GM21717 (cell line): ENCODE results near the gene TMEM255B.

Source experiments
- ATAC-seq: cut with Tn5 transposase; IDR thresholded peaks from one replicate; pipeline ENCODE4 v1.9.1; 2021; ENCODE audit warnings: mild to moderate bottlenecking, moderate library complexity; ENCODE audit not compliant: unreplicated experiment

The TMEM255B gene

GRCh38 chr13:113845723-113846635 lies 87.0 kb downstream of the TMEM255B start:
- no peak for ATAC-seq

GRCh38 chr13:113846636-113847318 lies 87.8 kb downstream of the TMEM255B start:
- no peak for ATAC-seq

- ATAC-seq, result no peak
These were observed 89.0 kb downstream of the TMEM255B start for GRCh38 chr13:113848020-113848419.

DNA sequence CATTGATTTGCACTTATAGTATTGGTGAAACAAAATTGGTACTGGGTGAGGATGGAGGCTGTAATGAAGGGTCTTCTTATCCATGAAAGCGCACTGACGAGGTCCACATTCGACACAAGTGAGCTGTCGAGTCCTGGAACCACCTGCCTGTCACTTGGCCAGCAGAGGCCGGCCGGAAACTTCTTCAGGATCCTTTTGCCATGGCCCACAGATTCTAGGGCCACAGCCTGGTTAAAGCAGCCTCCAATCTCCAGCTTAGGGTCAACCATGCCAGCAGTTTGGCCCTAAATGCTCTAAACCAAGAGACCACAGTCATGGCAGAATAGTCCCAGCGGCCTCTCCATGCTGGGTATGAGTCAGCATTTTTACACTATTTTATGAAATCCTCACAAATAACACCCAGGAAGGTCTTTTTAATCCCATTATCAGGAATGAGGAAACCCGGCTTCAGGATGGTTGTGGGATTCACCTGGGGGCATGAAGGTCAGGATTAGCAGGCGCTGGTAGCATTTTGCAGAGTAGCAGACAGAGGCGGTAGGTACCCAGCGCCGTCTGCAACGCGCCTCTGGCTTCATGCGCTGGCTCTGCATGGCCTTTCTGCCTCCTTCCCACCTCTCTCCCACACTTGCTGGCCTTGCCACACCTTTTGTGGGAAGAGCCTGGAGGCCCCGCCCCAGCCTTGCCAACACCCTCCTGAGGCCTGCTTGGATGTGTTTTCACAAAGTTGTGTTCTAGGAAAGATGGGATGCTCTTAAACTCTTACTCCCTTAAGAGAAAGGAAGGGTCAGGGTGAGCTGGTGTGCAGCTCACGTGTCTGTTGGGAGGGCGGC lies 89.6 kb downstream of the TMEM255B start:
- ATAC-seq, result no peak

GRCh38 chr13:113849546-113849945 lies 90.5 kb downstream of the TMEM255B start:
- ATAC-seq, result no peak

DNA sequence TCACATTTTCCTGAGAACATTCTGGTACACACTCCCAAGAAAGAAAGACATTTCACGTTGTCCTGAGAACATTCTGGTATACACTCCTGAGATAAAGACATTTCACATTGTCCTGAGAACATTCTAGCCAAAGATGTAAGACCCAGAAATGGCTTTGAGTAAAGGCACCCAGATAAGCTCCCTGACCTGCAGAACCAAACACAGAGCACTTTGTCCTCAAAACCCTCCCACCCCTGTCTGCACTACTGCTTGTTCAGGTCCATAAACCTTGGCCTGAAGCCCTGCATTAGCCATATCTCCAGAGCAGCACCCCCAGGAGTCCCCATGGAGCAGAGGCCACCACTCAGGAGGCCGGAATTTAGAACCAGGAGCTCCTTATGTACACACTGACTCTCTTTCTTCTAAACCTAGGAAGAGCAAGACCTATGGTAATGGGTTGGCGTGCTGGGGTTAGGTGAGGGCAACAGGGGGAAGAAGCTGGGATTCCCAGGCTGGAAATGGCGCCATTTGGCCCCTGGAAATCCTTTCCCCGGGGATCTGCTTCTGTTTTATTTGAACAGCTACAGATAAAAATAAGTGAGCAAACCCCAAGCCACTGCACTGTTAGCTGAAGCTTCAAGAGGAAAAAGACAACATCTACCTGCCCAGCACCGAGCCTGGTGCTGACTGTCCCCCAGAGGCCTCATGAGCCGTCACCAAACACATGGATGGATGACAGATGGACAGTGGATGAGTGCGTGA lies 91.1 kb downstream of the TMEM255B start:
- ATAC-seq, result no peak

DNA sequence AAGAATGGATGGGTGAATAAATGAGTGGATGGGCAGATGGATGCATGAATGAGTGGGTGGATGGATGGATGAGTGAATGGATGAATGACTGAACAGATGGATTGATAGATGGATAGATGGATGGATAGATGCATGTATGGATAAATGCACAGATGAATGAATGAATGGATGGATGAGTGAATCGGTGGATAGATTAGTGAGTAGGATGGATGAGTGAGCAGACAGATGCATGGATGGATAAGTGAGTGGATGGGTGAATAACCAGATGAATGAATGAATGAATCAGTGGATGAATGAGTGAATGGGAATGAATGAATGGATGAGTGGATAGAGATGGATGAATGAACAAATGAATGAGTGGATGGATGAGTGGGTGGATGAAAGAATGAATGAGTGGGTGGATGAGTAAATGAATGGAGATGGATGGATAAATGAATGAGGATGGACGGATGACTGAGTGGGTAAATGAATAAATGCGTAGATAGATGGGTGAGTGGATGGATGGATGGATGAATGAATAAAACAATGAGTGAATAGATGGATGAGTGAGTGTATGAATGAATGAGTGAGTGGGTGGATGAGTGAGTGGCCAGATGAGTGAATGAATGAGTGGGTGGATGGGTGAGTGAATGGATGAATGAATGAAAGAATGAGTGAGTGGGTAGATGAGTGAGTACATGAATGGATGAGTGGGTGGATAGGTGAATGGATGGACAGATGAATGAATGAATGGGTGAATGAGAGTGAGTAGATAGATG lies 91.9 kb downstream of the TMEM255B start:
- ATAC-seq, result no peak

DNA sequence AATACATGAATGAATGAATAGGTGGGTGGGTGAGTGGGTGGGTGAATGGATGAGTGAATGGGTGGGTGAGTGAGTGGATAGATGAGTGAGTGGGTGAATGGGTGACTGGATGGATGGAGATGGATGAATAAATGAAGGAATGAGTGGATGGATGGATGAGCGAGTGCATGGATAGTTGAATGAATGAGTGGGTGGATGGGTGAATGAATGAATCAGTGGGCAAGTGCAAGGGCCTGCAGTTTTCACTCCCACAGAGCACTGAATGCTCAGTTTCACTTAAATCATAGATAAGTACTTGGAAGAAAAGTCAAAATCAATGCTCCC lies 92.4 kb downstream of the TMEM255B start:
- no peak for ATAC-seq

GRCh38 chr13:113851826-113852535 lies 93.0 kb downstream of the TMEM255B start:
- ATAC-seq, result no peak

DNA sequence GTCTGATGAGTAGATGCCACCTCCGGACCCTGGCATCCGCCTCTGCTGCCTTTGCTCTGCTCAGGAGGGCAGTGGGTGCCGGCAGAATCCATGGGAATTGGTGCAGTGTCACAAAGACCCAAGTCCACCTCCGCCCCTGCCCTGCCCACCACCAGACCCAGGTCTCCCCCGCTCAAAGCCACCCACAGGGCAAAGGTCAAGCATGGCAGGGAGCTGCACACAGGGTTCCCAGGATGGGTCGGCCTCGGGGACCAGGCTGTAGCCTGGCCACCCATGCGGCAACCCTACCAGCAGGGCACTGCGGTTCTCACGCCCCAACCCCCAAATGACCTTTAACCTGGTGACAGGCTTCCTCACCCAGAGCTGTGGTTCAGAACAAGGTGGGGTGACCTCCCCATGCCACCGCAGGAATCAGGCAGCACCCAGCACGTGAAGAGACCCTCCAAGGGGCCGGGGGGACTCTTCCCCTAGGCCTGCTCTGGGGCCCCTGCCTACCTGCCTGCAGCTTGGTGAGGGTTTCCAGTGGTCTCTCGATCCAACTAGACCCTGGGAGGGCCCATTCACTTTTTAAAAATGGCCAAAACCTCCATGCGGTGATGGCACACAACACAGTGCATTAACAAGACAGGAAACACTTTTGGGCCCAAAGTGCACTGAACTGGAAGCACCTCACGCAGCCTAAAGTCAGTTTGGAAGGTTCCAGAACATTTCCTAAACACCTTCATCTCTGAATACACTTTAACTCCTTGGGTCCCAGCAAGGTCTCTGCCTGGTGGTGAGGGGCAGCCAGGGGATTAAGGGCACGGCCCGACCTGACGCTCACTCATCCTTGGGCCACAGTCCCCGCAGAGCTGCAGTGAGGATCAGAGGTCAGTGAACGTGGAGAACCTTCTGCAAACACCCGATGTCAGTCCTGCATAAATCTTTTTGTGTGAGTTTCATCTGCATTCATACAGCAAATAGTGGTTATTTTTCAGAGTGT lies 93.8 kb downstream of the TMEM255B start:
- no peak for ATAC-seq

- ATAC-seq, result no peak
These were observed 94.7 kb downstream of the TMEM255B start for GRCh38 chr13:113853518-113854237.

GRCh38 chr13:113854238-113855011 lies 95.4 kb downstream of the TMEM255B start:
- ATAC-seq, result no peak

DNA sequence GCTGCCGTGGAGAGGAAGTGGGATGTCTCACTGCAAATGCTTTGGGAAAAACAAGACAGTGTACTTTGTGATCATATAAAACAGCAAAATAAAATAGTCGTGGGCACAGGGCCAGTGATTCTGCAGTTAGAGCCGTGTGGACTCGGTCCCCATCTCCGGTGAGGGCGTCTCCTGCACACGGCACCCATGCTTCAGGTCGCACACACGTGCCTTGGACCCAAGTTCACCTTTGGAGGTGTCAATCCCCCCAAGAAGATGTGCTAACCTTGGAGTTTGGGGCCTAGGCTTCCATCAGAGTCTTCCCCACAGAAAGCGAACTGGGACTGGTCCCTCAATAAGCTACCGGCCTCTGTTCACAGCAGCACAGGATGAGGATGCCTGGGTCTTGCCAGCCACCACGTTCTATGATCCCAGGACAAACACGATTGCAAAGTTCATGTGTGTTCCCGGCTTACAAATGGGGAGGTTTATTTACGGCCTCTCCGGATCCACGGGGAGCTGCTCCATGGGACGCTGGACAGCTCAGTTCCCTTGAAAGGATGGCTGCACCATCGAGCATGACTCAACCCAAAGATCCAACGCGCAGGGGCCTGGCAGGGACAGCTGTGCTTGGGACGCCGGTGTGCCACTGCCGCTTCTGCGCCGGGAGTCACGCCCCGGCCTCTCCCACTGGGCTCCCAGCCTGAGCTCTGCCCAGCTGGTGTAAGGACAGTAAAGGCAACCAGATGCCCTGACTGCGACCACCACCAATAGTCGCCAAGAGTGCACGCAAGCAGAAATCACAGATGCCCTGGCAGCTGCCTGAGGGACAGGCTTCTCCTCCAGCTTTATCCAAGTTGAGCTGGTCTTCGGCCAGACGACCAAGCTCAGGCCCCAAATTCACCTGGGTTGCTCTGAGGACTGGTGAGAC lies 96.2 kb downstream of the TMEM255B start:
- ATAC-seq, result no peak

DNA sequence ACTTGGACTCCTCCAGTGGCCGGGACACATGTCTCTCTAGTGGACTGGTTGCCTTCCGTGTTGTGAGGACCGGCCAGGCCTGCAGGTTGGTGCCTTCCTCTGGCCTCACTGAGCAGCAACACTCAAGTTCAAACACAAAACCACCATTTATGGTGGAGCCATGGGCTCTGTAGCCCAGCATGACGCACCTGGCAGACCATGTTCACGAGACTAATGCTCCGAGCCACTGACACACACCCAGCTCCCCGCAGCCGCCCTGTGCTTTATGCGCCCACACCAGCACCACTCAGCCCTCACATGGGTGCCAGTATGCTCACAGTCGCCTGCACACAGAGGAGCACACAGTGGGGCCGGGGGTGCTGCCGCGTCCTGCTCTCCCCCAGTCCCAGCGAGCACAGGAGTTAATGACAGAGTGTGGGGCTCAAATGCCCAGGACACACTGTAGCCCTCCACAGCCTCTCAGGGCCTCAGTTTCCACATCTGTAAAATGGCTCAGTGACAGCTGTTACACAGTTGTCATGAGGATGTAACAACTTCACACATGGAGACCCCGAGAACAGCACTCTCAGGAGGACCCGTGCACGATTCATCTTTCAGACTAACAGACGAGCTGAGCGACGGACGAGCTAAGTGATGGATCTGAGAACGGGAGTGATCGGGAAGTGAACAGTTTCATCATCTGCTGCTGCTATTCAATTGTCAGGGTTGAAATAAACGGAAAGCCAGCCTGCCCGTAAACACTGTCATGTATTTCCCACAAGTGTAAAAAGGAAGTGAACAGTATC lies 97.1 kb downstream of the TMEM255B start:
- no peak for ATAC-seq

GRCh38 chr13:113856716-113857065 lies 97.7 kb downstream of the TMEM255B start:
- no peak for ATAC-seq
